BLaER1 treated with 17β-estradiol and CSF1 and Interleukin-3, amounts not matched to agents 10 nM and 100 nM (cell line): Measurements from ENCODE around the gene MAD1L1.
A peak's percentile ranks its signal among the peaks of the same experiment; 100 is the strongest.

ENCODE experiments used
- H3K27ac ChIP-seq, 11 experiments: shearing (Covaris generic); formaldehyde crosslinking; 2 replicates each; pipeline ENCODE4 v1.8.1; 2022
- H3K27me3 ChIP-seq, 11 experiments: shearing (Covaris generic); formaldehyde crosslinking; 2 replicates each; pipeline ENCODE4 v1.8.1; 2022
- H3K36me3 ChIP-seq, 11 experiments: shearing (Covaris generic); formaldehyde crosslinking; 2 replicates each; pipeline ENCODE4 v1.8.1; 2022
- H3K4me1 ChIP-seq, 10 experiments: shearing (Covaris generic); formaldehyde crosslinking; 2 replicates each; pipeline ENCODE4 v1.8.1; 2022
- H3K4me2 ChIP-seq, 11 experiments: shearing (Covaris generic); formaldehyde crosslinking; 2 replicates each; pipeline ENCODE4 v1.8.1; 2022
- H3K4me3 ChIP-seq, 10 experiments: shearing (Covaris generic); formaldehyde crosslinking; 2 replicates each; pipeline ENCODE4 v1.8.1; 2022
- H3K9ac ChIP-seq, 11 experiments: shearing (Covaris generic); formaldehyde crosslinking; 2 replicates each; pipeline ENCODE4 v1.8.1; 2022
- H3K9me3 ChIP-seq, 11 experiments: shearing (Covaris generic); formaldehyde crosslinking; replicated peaks in 1 of 11; 2 replicates each; pipeline ENCODE4 v1.8.1; 2022
- H4K20me1 ChIP-seq, 11 experiments: shearing (Covaris generic); formaldehyde crosslinking; 2 replicates each; pipeline ENCODE4 v1.8.1; 2022
- Cebpa-rat ChIP-seq, 11 experiments: shearing (Covaris generic); IDR thresholded peaks; 2 replicates each; pipeline ENCODE4 v1.8.1; 2022

Gene MAD1L1

GRCh38 chr7:2043316-2044039 lies 189.3 kb downstream of the MAD1L1 start:
- peaks cover 0 to 60% (median 0%) of the 10 kb centered on the region in 11 experiments; a peak in 8 of 22 replicates for H3K27me3 ChIP-seq
- peaks cover 28 to 98% (median 85%) of the 10 kb centered on the region in 10 experiments for H3K4me1 ChIP-seq
- peaks cover 93 to 100% (median 100%) of the 10 kb centered on the region in 11 experiments for H4K20me1 ChIP-seq
- H3K27ac ChIP-seq, result no peak overlapping the region
- H3K9me3 ChIP-seq, result no peaks in the 10 kb centered on the region
- no peak overlapping the region for H3K9ac ChIP-seq
- no peak for TF ChIP-seq Cebpa-rat (IDR thresholded peaks at IDR 0.05)
- H3K4me3 ChIP-seq, result no peak overlapping the region
- peaks cover 12 to 35% (median 26%) of the 10 kb centered on the region in 11 experiments; a peak in 21 of 22 replicates for H3K36me3 ChIP-seq
- H3K4me2 ChIP-seq, result 0 out of 22 replicates have a peak overlapping the region, but pooled peaks of 2 of the 11 experiments have one; percentile 2

DNA sequence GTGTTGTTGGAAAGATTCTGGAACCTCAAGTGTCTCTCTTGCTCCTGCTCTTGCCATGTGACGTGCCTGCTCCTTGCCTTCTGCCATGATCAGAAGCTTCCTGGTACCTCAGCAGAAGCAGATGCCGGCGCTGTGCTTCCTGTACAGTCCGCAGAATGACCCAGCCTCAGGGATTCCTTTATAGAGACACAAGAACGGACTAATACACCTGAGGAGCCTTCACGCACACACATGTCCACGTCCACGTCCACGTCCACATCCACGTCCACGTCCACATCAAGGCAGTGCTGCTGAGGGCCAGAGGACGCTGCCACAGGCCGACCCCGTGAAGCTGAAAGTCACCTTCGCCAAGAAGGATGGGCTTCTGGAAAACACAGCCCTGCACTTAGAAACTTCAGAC lies 190.1 kb downstream of the MAD1L1 start:
- no peak for TF ChIP-seq Cebpa-rat (IDR thresholded peaks at IDR 0.05)
- no peak overlapping the region; a peak in 1 of 22 replicates for H3K4me2 ChIP-seq
- no peak overlapping the region for H3K27ac ChIP-seq
- H3K9me3 ChIP-seq, result no peaks in the 10 kb centered on the region
- H3K4me3 ChIP-seq, result no peak overlapping the region
- peaks cover 93 to 100% (median 99%) of the 10 kb centered on the region in 11 experiments for H4K20me1 ChIP-seq
- H3K4me1 ChIP-seq, result peaks cover 36 to 97% (median 85%) of the 10 kb centered on the region in 10 experiments
- peaks cover 0 to 55% (median 0%) of the 10 kb centered on the region in 11 experiments; a peak in 8 of 22 replicates for H3K27me3 ChIP-seq
- peaks cover 12 to 35% (median 26%) of the 10 kb centered on the region in 11 experiments; a peak in 21 of 22 replicates for H3K36me3 ChIP-seq
- no peak overlapping the region for H3K9ac ChIP-seq

- no peak for TF ChIP-seq Cebpa-rat (IDR thresholded peaks at IDR 0.05)
Measured at GRCh38 chr7:2041496-2042367, 191.0 kb downstream of the MAD1L1 start.

GRCh38 chr7:2040893-2041270 lies 191.9 kb downstream of the MAD1L1 start:
- no peak for TF ChIP-seq Cebpa-rat (IDR thresholded peaks at IDR 0.05)
- Histone ChIP-seq H4K20me1 (peaks cover 88 to 99% (median 98%) of the 10 kb centered on the region in 11 experiments), H3K9me3 (no peaks in the 10 kb centered on the region), H3K36me3 (peaks cover 12 to 35% (median 26%) of the 10 kb centered on the region in 11 experiments; a peak in 21 of 22 replicates), H3K9ac (peak overlapping the region in 3 of 11 experiments; percentile 7 to 28 (median 8); a peak in 4 of 22 replicates), H3K27me3 (peaks cover 0 to 39% (median 0%) of the 10 kb centered on the region in 11 experiments; a peak in 7 of 22 replicates), H3K27ac (no peak overlapping the region), H3K4me3 (no peak overlapping the region), H3K4me1 (peaks cover 42 to 96% (median 83%) of the 10 kb centered on the region in 10 experiments), H3K4me2 (peak overlapping the region; percentile 30 to 98 (median 93))

More at GRCh38 chr7:2041496-2042367, 191.0 kb downstream of the MAD1L1 start:
- H3K4me2 ChIP-seq, result peak overlapping the region; percentile 30 to 98 (median 93)
- H3K9ac ChIP-seq, result peak overlapping the region in 3 of 11 experiments; percentile 7 to 28 (median 8); a peak in 3 of 22 replicates
- H4K20me1 ChIP-seq, result peaks cover 90 to 100% (median 99%) of the 10 kb centered on the region in 11 experiments
- H3K27me3 ChIP-seq, result peaks cover 0 to 45% (median 0%) of the 10 kb centered on the region in 11 experiments; a peak in 8 of 22 replicates
- H3K27ac ChIP-seq, result no peak overlapping the region
- H3K4me1 ChIP-seq, result peaks cover 41 to 97% (median 85%) of the 10 kb centered on the region in 10 experiments
- peaks cover 12 to 35% (median 26%) of the 10 kb centered on the region in 11 experiments; a peak in 21 of 22 replicates for H3K36me3 ChIP-seq
- H3K9me3 ChIP-seq, result no peaks in the 10 kb centered on the region
- H3K4me3 ChIP-seq, result no peak overlapping the region

DNA sequence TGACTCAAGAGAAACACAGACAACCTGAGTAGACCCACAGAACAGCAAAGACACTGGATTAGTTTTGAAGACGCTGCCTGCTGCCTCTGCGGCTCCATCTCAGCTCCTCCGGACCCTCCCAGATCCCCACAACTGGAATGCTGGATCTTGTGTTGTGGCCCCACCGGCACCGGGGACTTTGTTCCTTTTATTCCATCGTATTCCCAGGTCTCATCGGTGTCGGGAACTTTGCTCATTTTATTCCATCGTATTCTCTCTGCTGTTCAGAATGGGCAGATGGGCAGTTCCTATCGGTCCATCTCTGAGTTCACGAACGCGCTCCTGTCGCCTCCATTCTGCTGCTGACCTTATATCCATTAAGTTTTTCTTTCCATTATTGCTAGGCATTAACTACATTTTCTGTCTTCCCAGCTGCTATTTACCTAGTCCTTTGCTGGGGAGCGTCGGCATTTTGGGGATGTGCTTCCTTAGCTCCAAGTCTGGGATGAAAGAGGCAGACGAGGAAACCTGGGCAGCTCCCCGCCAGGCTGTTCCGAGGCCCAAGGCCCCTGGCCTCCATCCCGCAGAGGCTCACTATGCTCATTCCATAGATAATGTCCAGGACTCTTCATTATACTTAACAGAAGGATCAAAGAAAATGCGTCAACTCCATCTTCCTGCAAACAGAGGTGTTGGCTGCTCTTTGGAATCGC lies 192.4 kb downstream of the MAD1L1 start:
- Histone ChIP-seq H3K4me1 (peaks cover 42 to 90% (median 78%) of the 10 kb centered on the region in 10 experiments), H4K20me1 (peaks cover 83 to 94% (median 93%) of the 10 kb centered on the region in 11 experiments), H3K9ac (peak overlapping the region in 1 of 11 experiments; percentile 7; a peak in 2 of 22 replicates), H3K36me3 (peaks cover 12 to 35% (median 26%) of the 10 kb centered on the region in 11 experiments; a peak in 21 of 22 replicates), H3K4me2 (peak overlapping the region in 10 of 11 experiments; percentile 30 to 98 (median 94); a peak in 19 of 22 replicates), H3K27me3 (peaks cover 0 to 38% (median 0%) of the 10 kb centered on the region in 11 experiments; a peak in 7 of 22 replicates), H3K9me3 (no peaks in the 10 kb centered on the region), H3K27ac (no peak overlapping the region), H3K4me3 (no peak overlapping the region)
- TF ChIP-seq Cebpa-rat (IDR thresholded peaks at IDR 0.05), result no peak

- Histone ChIP-seq H3K9ac (peak overlapping the region in 3 of 11 experiments; percentile 71 to 78 (median 74); a peak in 4 of 22 replicates), H4K20me1 (peaks cover 82 to 94% (median 91%) of the 10 kb centered on the region in 11 experiments), H3K36me3 (peaks cover 12 to 27% (median 20%) of the 10 kb centered on the region in 11 experiments; a peak in 21 of 22 replicates), H3K4me2 (peak overlapping the region; percentile 88 to 98 (median 94)), H3K4me1 (peaks cover 42 to 90% (median 77%) of the 10 kb centered on the region in 10 experiments), H3K9me3 (no peaks in the 10 kb centered on the region), H3K27ac (peak overlapping the region in 1 of 11 experiments; percentile 84; a peak in 2 of 22 replicates), H3K4me3 (no peak overlapping the region), H3K27me3 (peaks cover 0 to 38% (median 0%) of the 10 kb centered on the region in 11 experiments; a peak in 7 of 22 replicates)
- no peak for TF ChIP-seq Cebpa-rat (IDR thresholded peaks at IDR 0.05)
Measured at GRCh38 chr7:2038931-2039728, 193.6 kb downstream of the MAD1L1 start.

GRCh38 chr7:2037808-2038522 lies 194.8 kb downstream of the MAD1L1 start:
- Histone ChIP-seq H3K4me3 (peak overlapping the region; percentile 29 to 63 (median 48); a peak in 18 of 20 replicates), H3K9ac (peak overlapping the region; percentile 14 to 78 (median 64); a peak in 19 of 22 replicates), H3K27ac (peak overlapping the region in 9 of 11 experiments; percentile 40 to 84 (median 73); a peak in 18 of 22 replicates), H3K9me3 (no peaks in the 10 kb centered on the region), H3K4me2 (peak overlapping the region; percentile 88 to 98 (median 94)), H3K4me1 (peaks cover 44 to 91% (median 81%) of the 10 kb centered on the region in 10 experiments), H4K20me1 (peaks cover 82 to 94% (median 91%) of the 10 kb centered on the region in 11 experiments), H3K27me3 (peaks cover 0 to 38% (median 0%) of the 10 kb centered on the region in 11 experiments; a peak in 7 of 22 replicates), H3K36me3 (peaks cover 5 to 15% (median 8%) of the 10 kb centered on the region in 11 experiments; a peak in 19 of 22 replicates)
- TF ChIP-seq Cebpa-rat (IDR thresholded peaks at IDR 0.05), result peak in 1 of 11 experiments; percentile 0; a peak in 1 of 22 replicates
